ENCODE results near the gene OGFOD2.

The OGFOD2 gene

DNA sequence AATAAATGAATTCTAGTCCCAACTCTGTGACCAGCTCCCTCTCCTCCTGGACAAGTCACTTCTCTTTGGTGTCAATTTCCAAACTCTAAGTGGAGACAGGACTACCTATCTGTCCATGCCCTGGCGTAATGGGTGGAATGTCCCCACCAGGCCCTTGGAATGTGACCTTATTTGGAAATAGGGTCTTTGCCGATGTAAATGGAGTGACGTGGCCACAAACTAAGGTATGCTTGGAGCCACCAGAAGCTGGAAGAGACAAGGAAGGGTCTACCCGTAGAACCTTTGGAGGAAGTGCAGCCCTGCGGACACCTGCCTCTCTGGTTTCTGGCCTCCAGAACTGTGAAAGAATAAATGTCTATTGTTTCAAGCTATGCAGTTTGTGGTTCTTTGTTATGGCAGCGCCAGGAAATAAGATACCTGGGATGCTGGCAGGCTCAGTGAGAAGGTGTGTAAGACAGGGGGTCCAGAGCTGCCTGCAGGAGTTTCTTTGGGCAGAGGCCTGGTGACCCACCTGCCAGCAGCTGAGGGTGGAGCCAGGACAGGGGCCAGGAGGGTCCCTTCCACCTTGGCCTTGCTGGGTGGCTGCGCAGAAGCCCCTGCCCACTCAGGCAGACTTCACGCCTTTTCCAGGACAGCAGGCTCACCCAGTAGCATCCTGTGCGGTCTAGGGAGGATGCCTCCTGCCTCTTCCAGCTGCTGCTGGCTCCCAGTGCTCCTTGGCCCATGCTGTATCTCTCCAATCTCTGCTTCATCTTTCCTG is 51.2 kb downstream of the OGFOD2 start:
- TF ChIP-seq, protein P1, sequence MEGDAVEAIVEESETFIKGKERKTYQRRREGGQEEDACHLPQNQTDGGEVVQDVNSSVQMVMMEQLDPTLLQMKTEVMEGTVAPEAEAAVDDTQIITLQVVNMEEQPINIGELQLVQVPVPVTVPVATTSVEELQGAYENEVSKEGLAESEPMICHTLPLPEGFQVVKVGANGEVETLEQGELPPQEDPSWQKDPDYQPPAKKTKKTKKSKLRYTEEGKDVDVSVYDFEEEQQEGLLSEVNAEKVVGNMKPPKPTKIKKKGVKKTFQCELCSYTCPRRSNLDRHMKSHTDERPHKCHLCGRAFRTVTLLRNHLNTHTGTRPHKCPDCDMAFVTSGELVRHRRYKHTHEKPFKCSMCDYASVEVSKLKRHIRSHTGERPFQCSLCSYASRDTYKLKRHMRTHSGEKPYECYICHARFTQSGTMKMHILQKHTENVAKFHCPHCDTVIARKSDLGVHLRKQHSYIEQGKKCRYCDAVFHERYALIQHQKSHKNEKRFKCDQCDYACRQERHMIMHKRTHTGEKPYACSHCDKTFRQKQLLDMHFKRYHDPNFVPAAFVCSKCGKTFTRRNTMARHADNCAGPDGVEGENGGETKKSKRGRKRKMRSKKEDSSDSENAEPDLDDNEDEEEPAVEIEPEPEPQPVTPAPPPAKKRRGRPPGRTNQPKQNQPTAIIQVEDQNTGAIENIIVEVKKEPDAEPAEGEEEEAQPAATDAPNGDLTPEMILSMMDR (IDR thresholded peaks at IDR 0.05; ENCODE audit: poor library complexity, severe bottlenecking): no peak
- Histone ChIP-seq H3K27ac (ENCODE audit: poor library complexity, severe bottlenecking) (no peak overlapping the region), H3K4me1 (ENCODE audit: insufficient read depth, poor library complexity, severe bottlenecking) (peaks cover 6% of the 10 kb centered on the region), H3K27me3 (ENCODE audit: insufficient read depth, poor library complexity, severe bottlenecking) (no peaks in the 10 kb centered on the region), H3K4me3 (ENCODE audit: severe bottlenecking) (no peak overlapping the region), H3K36me3 (ENCODE audit: low read depth) (no peaks in the 10 kb centered on the region), H3K9me3 (ENCODE audit: severe bottlenecking) (no peaks in the 10 kb centered on the region)
- DNase-seq (ENCODE audit: low spot score): no peak
- no peak for ATAC-seq (ENCODE audit: low read depth)

DNA sequence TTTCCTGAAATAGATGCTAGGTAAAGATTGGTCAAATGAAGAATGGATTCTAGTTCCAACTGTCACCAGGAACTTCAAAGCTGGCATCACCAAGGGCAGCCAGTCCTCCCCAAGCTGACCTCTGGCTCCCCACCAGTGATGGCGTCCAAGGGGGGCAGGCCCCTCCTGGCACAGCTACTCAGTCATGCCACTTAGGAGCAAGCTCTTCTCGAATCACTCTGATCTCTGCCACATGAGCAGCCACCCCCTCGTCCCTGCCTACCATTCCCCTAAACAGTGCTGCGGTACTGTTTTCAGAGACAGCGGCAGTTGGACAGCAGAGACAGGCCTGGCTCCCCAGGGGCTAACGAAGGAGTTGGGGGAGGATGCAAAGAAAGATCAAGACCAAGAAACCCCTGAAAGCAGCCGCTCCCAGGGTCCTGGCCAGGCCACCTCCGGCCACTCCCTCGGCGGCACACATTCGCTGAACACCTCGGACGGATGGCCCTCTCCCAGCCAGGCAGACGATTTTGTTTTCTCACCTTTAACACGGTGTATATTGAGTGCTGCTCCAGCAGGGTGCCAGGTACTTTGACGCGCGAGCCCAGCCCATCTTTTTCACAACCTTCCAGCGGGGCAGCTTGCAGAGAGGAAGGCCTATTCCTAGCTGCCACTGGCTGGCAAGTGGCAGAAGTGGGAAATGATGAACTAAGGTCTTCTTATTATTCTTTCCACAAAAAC is 52.8 kb downstream of the OGFOD2 start:
- no peak overlapping the region for H3K4me3 ChIP-seq (ENCODE audit: severe bottlenecking)
- ATAC-seq (ENCODE audit: low read depth) (no peak), DNase-seq (ENCODE audit: low spot score) (no peak)
- H3K36me3 ChIP-seq (ENCODE audit: low read depth): no peaks in the 10 kb centered on the region
- peaks cover 6% of the 10 kb centered on the region for H3K4me1 ChIP-seq (ENCODE audit: insufficient read depth, poor library complexity, severe bottlenecking)
- H3K27ac ChIP-seq (ENCODE audit: poor library complexity, severe bottlenecking): no peak overlapping the region
- TF ChIP-seq, protein P1 (IDR thresholded peaks at IDR 0.05; ENCODE audit: poor library complexity, severe bottlenecking): no peak
- H3K27me3 ChIP-seq (ENCODE audit: insufficient read depth, poor library complexity, severe bottlenecking): no peaks in the 10 kb centered on the region
- no peaks in the 10 kb centered on the region for H3K9me3 ChIP-seq (ENCODE audit: severe bottlenecking)

- H3K27ac ChIP-seq (ENCODE audit: poor library complexity, severe bottlenecking): no peak overlapping the region
- no peak for ATAC-seq (ENCODE audit: low read depth)
Observed at GRCh38 chr12:123028475-123028874, 53.4 kb downstream of the OGFOD2 start.

GRCh38 chr12:123029550-123029949 is 54.5 kb downstream of the OGFOD2 start:
- Histone ChIP-seq H3K27me3 (ENCODE audit: insufficient read depth, poor library complexity, severe bottlenecking) (no peaks in the 10 kb centered on the region), H3K36me3 (ENCODE audit: low read depth) (no peaks in the 10 kb centered on the region), H3K4me3 (ENCODE audit: severe bottlenecking) (no peak overlapping the region), H3K27ac (ENCODE audit: poor library complexity, severe bottlenecking) (no peak overlapping the region), H3K9me3 (ENCODE audit: severe bottlenecking) (no peaks in the 10 kb centered on the region), H3K4me1 (ENCODE audit: insufficient read depth, poor library complexity, severe bottlenecking) (peaks cover 4% of the 10 kb centered on the region)
- TF ChIP-seq, protein P1 (IDR thresholded peaks at IDR 0.05; ENCODE audit: poor library complexity, severe bottlenecking): no peak
- ATAC-seq (ENCODE audit: low read depth): no peak
- DNase-seq (ENCODE audit: low spot score): no peak

More at GRCh38 chr12:123028475-123028874, 53.4 kb downstream of the OGFOD2 start:
- Histone ChIP-seq H3K9me3 (ENCODE audit: severe bottlenecking) (no peaks in the 10 kb centered on the region), H3K36me3 (ENCODE audit: low read depth) (no peaks in the 10 kb centered on the region), H3K4me1 (ENCODE audit: insufficient read depth, poor library complexity, severe bottlenecking) (peaks cover 6% of the 10 kb centered on the region), H3K4me3 (ENCODE audit: severe bottlenecking) (no peak overlapping the region), H3K27me3 (ENCODE audit: insufficient read depth, poor library complexity, severe bottlenecking) (no peaks in the 10 kb centered on the region)
- no peak for DNase-seq (ENCODE audit: low spot score)
- TF ChIP-seq, protein P1 (IDR thresholded peaks at IDR 0.05; ENCODE audit: poor library complexity, severe bottlenecking): no peak
